ENCODE results near the gene DUSP22. TPM values are rescaled to one million over a fixed set of nuclear protein-coding genes. Genes with fewer than 3 reads are reported as not detected.

DUSP22 gene
- total and polyA plus RNA-seq, 2 of the 8 experiments (the other 6 are each of a cell fraction or from before 2014, with no cell fraction given): 15.5 to 32.4 TPM

GRCh38 chr6:391559-392440 lies 99.5 kb downstream of the DUSP22 start, which contains the start of gene IRF4 (continued):
- TF ChIP-seq CHD7 (IDR thresholded peaks at IDR 0.05; ENCODE audit: insufficient replicate concordance, low read length) (no peak), TBP (IDR thresholded peaks at IDR 0.05; ENCODE audit: low read depth, low read length) (peak; percentile 21; the same call in 1 of the 2 replicates)
